A549 treated with Mapracorat at 1 μM for 4 hours (cell line): ENCODE results near the gene CDK11A. TPM values are rescaled to one million over a fixed set of nuclear protein-coding genes. Genes with fewer than 3 reads are reported as not detected.

Source experiments
- total RNA-seq: library from RNA; stranded (reverse); fragments of 200-300 nt; extraction: Qiagen RNA extraction; gene quantifications from 5 replicates; pipeline ENCODE4 v1.2.3, GENCODE V29; 2022

CDK11A gene
- total RNA-seq = 18.0 to 28.0 TPM (median 22.9 TPM) in 5 replicates

DNA sequence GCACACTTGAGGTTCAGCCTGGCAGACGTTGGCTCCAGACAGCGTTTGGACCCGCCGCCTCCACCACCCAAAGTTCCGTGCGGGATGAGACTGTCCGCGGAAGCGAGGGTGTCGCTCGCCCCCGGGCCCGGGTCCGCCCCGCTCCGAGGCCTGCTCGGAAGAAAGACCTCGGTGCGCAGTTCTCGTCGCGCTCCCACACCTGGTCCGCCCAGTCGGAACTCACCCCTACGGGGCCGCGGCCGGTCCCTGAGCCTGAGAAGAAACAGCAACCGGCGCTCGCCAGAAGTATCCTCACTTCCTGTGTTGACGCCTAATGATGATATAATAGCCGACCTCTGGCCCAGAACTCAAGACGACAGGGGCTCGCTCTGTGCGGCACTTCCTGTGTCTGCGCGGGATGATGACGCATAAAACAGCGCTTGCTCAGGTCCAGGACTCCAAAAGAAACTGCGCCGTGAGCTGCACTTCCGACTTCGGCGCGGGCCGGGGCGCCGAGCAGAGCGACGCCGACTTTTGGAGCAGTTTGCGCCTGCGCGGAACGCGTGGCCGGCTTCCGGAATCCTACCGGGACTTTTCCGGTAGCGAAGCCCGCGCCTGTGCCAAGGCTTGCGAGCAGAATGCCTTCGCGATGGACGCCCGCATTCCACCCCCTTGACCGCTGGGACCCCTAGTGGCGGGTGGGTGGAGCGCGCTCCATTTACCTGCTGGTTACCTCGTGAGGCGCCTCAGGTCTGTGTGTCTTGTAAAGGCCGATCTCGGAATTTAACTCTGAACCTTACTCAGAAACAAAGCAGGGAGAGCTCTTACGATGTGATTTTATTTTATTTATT is at the start of gene CDK11A:
TSS of gene CDK11A (minus strand) at position 323 of the 830 bp plus-strand sequence. CDS start 1,539 bp downstream, outside the sequence.

DNA sequence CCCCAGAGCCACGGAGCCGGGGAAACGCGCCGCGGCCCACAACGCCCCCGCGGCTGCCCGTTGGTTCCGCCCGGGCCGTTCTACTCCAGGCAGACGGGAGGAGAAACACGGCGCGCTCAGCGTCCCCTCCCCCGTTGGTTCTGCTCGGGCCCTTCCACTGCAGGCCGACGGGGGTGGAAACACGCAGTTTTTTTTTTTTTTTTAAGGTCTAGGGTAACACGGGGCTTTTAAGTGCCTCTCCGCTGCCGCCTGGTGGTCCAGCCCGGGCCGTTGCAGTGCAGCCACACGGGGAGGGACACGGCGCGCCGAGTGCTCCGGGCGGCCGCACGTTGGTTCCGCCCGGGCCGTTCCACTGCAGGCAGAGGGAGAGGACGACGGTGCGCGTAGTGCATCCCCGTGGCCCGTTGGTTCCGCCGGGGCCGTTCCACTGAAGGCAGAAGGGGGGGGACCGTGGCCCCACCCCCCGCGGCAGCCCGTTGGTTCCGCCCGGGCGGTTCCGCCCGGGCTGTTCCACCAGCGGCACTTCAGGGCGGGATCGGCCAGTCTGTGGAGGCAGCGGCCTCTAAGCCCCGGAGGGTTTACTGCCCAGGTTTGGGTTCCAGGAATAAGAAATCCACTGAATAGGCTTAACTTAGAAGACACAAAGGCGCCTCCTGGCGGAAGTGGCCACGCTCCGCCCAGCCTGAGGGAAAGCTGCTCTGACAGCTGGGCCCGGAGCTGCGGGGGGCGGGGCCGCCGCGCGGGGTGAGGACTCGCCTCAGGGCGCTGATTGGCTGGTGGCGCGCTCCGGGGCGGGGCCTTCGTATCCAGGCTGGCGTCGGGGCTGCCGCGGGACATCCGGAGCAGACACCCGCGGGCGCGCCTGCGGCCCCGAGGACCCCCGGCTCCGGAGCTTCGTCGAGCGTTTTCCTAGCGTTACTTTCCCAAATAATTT is 31.2 kb downstream of the CDK11A start, which contains the start of gene SLC35E2B:
TSS of gene SLC35E2B (minus strand) at position 82 of the 934 bp plus-strand sequence. CDS start 16,096 bp downstream, outside the sequence.

DNA sequence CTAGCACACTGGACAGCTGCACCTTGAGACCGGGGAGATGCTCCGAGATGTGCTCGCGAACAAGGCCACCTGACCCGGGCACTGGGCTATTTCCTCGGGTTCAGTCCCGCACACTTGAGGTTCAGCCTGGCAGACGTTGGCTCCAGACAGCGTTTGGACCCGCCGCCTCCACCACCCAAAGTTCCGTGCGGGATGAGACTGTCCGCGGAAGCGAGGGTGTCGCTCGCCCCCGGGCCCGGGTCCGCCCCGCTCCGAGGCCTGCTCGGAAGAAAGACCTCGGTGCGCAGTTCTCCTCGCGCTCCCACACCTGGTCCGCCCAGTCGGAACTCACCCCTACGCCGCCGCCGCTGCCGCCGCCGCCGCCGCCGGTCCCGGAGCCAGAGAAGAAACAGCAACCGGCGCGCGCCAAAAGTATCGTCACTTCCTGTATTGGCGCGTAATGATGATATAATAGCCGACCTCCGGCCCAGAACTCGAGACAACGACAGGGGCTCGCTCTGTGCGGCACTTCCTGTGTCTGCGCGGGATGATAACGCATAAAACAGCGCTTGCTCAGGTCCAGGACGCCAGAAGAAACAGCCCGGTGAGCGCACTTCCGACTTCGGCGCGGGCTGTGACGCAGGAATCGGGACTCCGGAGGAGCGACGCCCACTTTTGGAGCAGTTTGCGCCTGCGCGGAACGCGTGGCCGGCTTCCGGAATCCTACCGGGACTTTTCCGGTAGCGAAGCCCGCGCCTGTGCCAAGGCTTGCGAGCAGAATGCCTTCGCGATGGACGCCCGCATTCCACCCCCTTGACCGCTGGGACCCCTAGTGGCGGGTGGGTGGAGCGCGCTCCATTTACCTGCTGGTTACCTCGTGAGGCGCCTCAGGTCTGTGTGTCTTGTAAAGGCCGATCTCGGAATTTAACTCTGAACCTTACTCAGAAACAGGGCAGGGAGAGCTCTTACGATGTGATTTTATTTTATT is 65.3 kb downstream of the CDK11A start, which contains the start of gene CDK11B:
TSS of gene CDK11B (minus strand) at position 422 of the 967 bp plus-strand sequence. CDS start 1,519 bp downstream, outside the sequence.

Other genes starting within 250 kb of the CDK11A start
- 28.1 to 41.2 TPM (median 37.2 TPM) in 5 replicates for gene ATAD3A, start 212.2 kb downstream of the CDK11A start, total RNA-seq
- 0.24 to 1.1 TPM (median 0.32 TPM) in 5 replicates for gene TMEM240, start 183.7 kb downstream of the CDK11A start, total RNA-seq
- gene SSU72, start 149.5 kb downstream of the CDK11A start, total RNA-seq = 90.7 to 106 TPM (median 100 TPM) in 5 replicates
- 5.8 to 8.8 TPM (median 8.1 TPM) in 5 replicates for gene FNDC10, start 124.2 kb downstream of the CDK11A start, total RNA-seq
- 7.2 to 20.5 TPM (median 19.5 TPM) in 5 replicates for gene MIB2, start 108.9 kb downstream of the CDK11A start, total RNA-seq
- gene MMP23B, start 92.2 kb downstream of the CDK11A start, total RNA-seq = 0.18 to 1.2 TPM (median 0.64 TPM) in 5 replicates
- 24.2 to 26.3 TPM (median 25.5 TPM) in 5 replicates for gene CDK11B, start 65.4 kb downstream of the CDK11A start, total RNA-seq
- gene SLC35E2B, start 31.6 kb downstream of the CDK11A start, total RNA-seq = 9.2 to 13.4 TPM (median 12.5 TPM) in 5 replicates
- 28.5 to 43.1 TPM (median 39.8 TPM) in 5 replicates for gene NADK, start 54.1 kb upstream of the CDK11A start, total RNA-seq
- 176 to 211 TPM (median 198 TPM) in 5 replicates for gene GNB1, start 166.7 kb upstream of the CDK11A start, total RNA-seq
- gene CALML6, start 190.9 kb upstream of the CDK11A start, total RNA-seq = 0.13 to 0.50 TPM (median 0.32 TPM) in 4 of 5 replicates, not detected in the other
- 0.30 to 1.3 TPM (median 0.85 TPM) in 5 replicates for gene TMEM52, start 194.9 kb upstream of the CDK11A start, total RNA-seq